Liver (tissue), 9 donors: Measurements from ENCODE around the gene CAPN10. TPM values are rescaled to one million over a fixed set of nuclear protein-coding genes. Genes with fewer than 3 reads are reported as not detected.

Experiments used
- DNase-seq: peaks from one replicate; pipeline ENCODE4 v3.0.0-alpha.2; 2017; ENCODE audit warnings: low spot score
- H3K27ac ChIP-seq, 2 donors: one replicate each; pipeline ENCODE4 v1.7.0; 2013; ENCODE audit warnings: inconsistent platforms in 2 of 2, low read length in 2 of 2, control low read depth in 1 of 2, low read depth in 1 of 2, mild to moderate bottlenecking in 1 of 2
- H3K27me3 ChIP-seq, 4 donors: one replicate each; pipeline versions ENCODE4 v1.6.1 to v1.7.0; 2013; ENCODE audit warnings: low read length in 3 of 4, inconsistent platforms in 1 of 4, mild to moderate bottlenecking in 1 of 4, moderate library complexity in 1 of 4; ENCODE audit not compliant: control insufficient read depth in 4 of 4, insufficient read depth in 4 of 4
- H3K36me3 ChIP-seq, 4 donors: one replicate each; pipeline versions ENCODE4 v1.6.1 to v1.7.0; 2013; ENCODE audit warnings: low read length in 3 of 4, mild to moderate bottlenecking in 3 of 4, low read depth in 1 of 4, moderate library complexity in 1 of 4; ENCODE audit not compliant: control insufficient read depth in 4 of 4, insufficient read depth in 3 of 4
- H3K4me1 ChIP-seq, 4 donors: one replicate each; pipeline versions ENCODE4 v1.6.1 to v1.7.0; 2013; ENCODE audit warnings: low read length in 3 of 4, mild to moderate bottlenecking in 3 of 4, moderate library complexity in 1 of 4; ENCODE audit not compliant: control insufficient read depth in 4 of 4, insufficient read depth in 4 of 4
- H3K4me3 ChIP-seq, 3 donors: one replicate each; pipeline versions ENCODE4 v1.6.1 to v1.7.0; 2013; ENCODE audit warnings: low read length in 3 of 3, control low read depth in 1 of 3, low read depth in 1 of 3, mild to moderate bottlenecking in 1 of 3
- H3K9ac ChIP-seq, 2 donors: one replicate each; pipeline ENCODE4 v1.7.0; 2013; ENCODE audit warnings: low read length in 2 of 2, mild to moderate bottlenecking in 2 of 2, moderate library complexity in 2 of 2, control low read depth in 1 of 2, low read depth in 1 of 2
- H3K9me3 ChIP-seq, 4 donors: one replicate each; pipeline versions ENCODE4 v1.6.1 to v1.7.0; 2013; ENCODE audit warnings: low read length in 3 of 4; ENCODE audit not compliant: control insufficient read depth in 4 of 4
- FOXA1 ChIP-seq: IDR thresholded peaks from 2 replicates; pipeline ENCODE4 v1.6.1; 2016; ENCODE audit warnings: antibody characterized with exemption
- GABPA ChIP-seq, 2 donors: IDR thresholded peaks in 1 of 2; conservative IDR thresholded peaks in 1 of 2; 2 replicates each; pipeline ENCODE4 v1.6.1; 2016; ENCODE audit warnings: antibody characterized with exemption in 2 of 2, mild to moderate bottlenecking in 1 of 2, moderate library complexity in 1 of 2
- HNF4A ChIP-seq, 2 donors: conservative IDR thresholded peaks; 2 replicates each; pipeline ENCODE4 v1.6.1; 2016; ENCODE audit warnings: antibody characterized with exemption in 2 of 2, mild to moderate bottlenecking in 2 of 2
- HNF4G ChIP-seq: IDR thresholded peaks from 2 replicates; pipeline ENCODE4 v1.6.1; 2016; ENCODE audit warnings: antibody characterized with exemption
- NR2F2 ChIP-seq: IDR thresholded peaks from 2 replicates; pipeline ENCODE4 v1.6.1; 2016; ENCODE audit warnings: antibody characterized with exemption
- REST ChIP-seq: IDR thresholded peaks from 2 replicates; pipeline ENCODE4 v1.6.1; 2016; ENCODE audit warnings: antibody characterized with exemption, mild to moderate bottlenecking
- RXRA ChIP-seq, 2 donors: IDR thresholded peaks; 2 replicates each; pipeline ENCODE4 v1.6.1; 2017 to 2018; ENCODE audit warnings: antibody characterized with exemption in 2 of 2, mild to moderate bottlenecking in 1 of 2
- SP1 ChIP-seq: IDR thresholded peaks from 2 replicates; pipeline ENCODE4 v1.6.1; 2018; ENCODE audit warnings: antibody characterized with exemption, mild to moderate bottlenecking
- TAF1 ChIP-seq: conservative IDR thresholded peaks from 2 replicates; pipeline ENCODE4 v1.6.1; 2016; ENCODE audit warnings: antibody characterized with exemption, mild to moderate bottlenecking
- WGBS: extraction: QIAGEN DNeasy Blood & Tissue Kit; methylation state at CpG from one replicate; pipeline ENCODE4 v1.1.7; 2013; 5-methylcytosine and 5-hydroxymethylcytosine counted together
- polyA plus RNA-seq, 2 donors: library from polyadenylated mRNA; stranded (reverse) in 1 of 2; unstranded in 1 of 2; fragments of 200-250 nt in 1 of 2; fragments of >200 nt in 1 of 2; fragmentation: Nextera tagmentation in 1 of 2; extraction: Ambion mirVana in 1 of 2; gene quantifications; one replicate each; pipeline versions ENCODE4 v1.2.1 to v1.2.3, GENCODE V29; 2013 to 2015
- total RNA-seq, 2 donors: library from RNA; depleted of rRNA; stranded (reverse); fragments of >200 nt; gene quantifications; one replicate each; pipeline ENCODE4 v1.2.3, GENCODE V29; 2014
- TF ChIP-seq, protein P1 (sequence below): fragments of 150-350 bp; IDR thresholded peaks from 2 replicates; pipeline ENCODE4 v1.5.1; 2017; ENCODE audit warnings: improper control_type of control experiment, low read depth, low read length; ENCODE audit not compliant: missing input control
- TF ChIP-seq, protein P2 (sequence below): IDR thresholded peaks from 2 replicates; pipeline ENCODE4 v1.6.1; 2016; ENCODE audit warnings: antibody characterized with exemption
- TF ChIP-seq, protein P3 (sequence below): IDR thresholded peaks from 2 replicates; pipeline ENCODE4 v1.6.1; 2016; ENCODE audit warnings: antibody characterized with exemption
- donor health status: healthy.
- donor health status: healthy.
- donor health status: healthy.
- donor health status: healthy.
- donor health status: healthy.

Gene CAPN10
- total and polyA plus RNA-seq, 4 donors, result 4.8 to 11.3 (median 6.5) TPM

DNA sequence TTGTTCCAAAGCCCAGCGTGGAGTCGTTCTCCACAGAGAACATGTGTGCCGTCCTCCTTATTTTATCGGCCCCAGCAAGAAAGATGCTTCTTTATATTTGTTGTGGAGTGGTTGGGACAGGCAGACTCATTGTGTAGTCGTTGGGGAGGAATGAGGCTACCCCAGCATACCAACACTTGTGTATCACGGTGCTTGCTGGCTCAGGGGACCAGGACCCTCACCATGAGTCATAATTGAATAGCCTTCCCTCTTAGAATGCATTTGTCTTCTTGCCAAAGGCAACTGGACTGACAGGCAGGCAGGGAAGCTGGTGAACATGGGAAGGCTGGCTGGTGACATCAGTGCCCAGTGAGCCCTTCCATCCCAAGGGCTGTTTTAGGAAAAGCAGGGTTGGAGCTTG is 4.7 kb downstream of the CAPN10 start:
- whole genome bisulfite sequencing, result 93% methylated on average over 6 of the region's 6 CpGs
- H3K27me3 ChIP-seq, result no peaks in the 10 kb centered on the region
- no peak for TF ChIP-seq NR2F2
- no peak for TF ChIP-seq SP1
- no peak for TF ChIP-seq HNF4G
- TF ChIP-seq TAF1, result no peak
- TF ChIP-seq, protein P1, sequence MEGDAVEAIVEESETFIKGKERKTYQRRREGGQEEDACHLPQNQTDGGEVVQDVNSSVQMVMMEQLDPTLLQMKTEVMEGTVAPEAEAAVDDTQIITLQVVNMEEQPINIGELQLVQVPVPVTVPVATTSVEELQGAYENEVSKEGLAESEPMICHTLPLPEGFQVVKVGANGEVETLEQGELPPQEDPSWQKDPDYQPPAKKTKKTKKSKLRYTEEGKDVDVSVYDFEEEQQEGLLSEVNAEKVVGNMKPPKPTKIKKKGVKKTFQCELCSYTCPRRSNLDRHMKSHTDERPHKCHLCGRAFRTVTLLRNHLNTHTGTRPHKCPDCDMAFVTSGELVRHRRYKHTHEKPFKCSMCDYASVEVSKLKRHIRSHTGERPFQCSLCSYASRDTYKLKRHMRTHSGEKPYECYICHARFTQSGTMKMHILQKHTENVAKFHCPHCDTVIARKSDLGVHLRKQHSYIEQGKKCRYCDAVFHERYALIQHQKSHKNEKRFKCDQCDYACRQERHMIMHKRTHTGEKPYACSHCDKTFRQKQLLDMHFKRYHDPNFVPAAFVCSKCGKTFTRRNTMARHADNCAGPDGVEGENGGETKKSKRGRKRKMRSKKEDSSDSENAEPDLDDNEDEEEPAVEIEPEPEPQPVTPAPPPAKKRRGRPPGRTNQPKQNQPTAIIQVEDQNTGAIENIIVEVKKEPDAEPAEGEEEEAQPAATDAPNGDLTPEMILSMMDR, result no peak
- TF ChIP-seq, protein P2, sequence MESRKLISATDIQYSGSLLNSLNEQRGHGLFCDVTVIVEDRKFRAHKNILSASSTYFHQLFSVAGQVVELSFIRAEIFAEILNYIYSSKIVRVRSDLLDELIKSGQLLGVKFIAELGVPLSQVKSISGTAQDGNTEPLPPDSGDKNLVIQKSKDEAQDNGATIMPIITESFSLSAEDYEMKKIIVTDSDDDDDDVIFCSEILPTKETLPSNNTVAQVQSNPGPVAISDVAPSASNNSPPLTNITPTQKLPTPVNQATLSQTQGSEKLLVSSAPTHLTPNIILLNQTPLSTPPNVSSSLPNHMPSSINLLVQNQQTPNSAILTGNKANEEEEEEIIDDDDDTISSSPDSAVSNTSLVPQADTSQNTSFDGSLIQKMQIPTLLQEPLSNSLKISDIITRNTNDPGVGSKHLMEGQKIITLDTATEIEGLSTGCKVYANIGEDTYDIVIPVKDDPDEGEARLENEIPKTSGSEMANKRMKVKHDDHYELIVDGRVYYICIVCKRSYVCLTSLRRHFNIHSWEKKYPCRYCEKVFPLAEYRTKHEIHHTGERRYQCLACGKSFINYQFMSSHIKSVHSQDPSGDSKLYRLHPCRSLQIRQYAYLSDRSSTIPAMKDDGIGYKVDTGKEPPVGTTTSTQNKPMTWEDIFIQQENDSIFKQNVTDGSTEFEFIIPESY, result no peak
- TF ChIP-seq, protein P3, sequence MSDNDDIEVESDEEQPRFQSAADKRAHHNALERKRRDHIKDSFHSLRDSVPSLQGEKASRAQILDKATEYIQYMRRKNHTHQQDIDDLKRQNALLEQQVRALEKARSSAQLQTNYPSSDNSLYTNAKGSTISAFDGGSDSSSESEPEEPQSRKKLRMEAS, result no peak
- TF ChIP-seq RXRA (IDR thresholded peaks at IDR 0.05), result no peak
- no peak overlapping the region for H3K27ac ChIP-seq
- no peak for DNase-seq
- peaks cover 19 to 48% (median 36%) of the 10 kb centered on the region in 4 donors for H3K4me1 ChIP-seq
- no peaks in the 10 kb centered on the region for H3K9me3 ChIP-seq
- no peak overlapping the region for H3K4me3 ChIP-seq
- H3K9ac ChIP-seq, result no peak overlapping the region
- H3K36me3 ChIP-seq, result peaks cover 0 to 6% (median 4%) of the 10 kb centered on the region in 4 donors

- H3K4me1 ChIP-seq, result peaks cover 20 to 54% (median 41%) of the 10 kb centered on the region in 4 donors
These were observed 5.2 kb downstream of the CAPN10 start for GRCh38 chr2:240591784-240592183.

More at GRCh38 chr2:240591784-240592183, 5.2 kb downstream of the CAPN10 start:
- no peak overlapping the region for H3K9ac ChIP-seq
- peaks cover 0 to 6% (median 4%) of the 10 kb centered on the region in 4 donors for H3K36me3 ChIP-seq
- no peak overlapping the region for H3K27ac ChIP-seq
- no peaks in the 10 kb centered on the region for H3K9me3 ChIP-seq
- no peak for DNase-seq
- H3K27me3 ChIP-seq, result no peaks in the 10 kb centered on the region
- 97% methylated on average over 13 of the region's 13 CpGs for WGBS
- TF ChIP-seq FOXA1 (no peak), REST (no peak), GABPA (IDR thresholded peaks at IDR 0.05 in 1 of 2, conservative IDR thresholded peaks at IDR 0.05 in 1 of 2) (no peak), HNF4G (no peak), TAF1 (no peak), HNF4A (conservative IDR thresholded peaks at IDR 0.05) (no peak)
- TF ChIP-seq, protein P3, result no peak
- no peak overlapping the region for H3K4me3 ChIP-seq
